H1 (cell line): ENCODE results near the gene PIGH. TPM values are rescaled to one million over a fixed set of nuclear protein-coding genes. Genes with fewer than 3 reads are reported as not detected.

ENCODE experiments used
- CTCF ChIA-PET: fragments of 300-600 bp; sonication (Branson Sonifier 250); formaldehyde crosslinking; loops from one replicate; lab custom pipeline; 2021; ENCODE audit not compliant: partially characterized antibody; lab: Charles Lee
- POLR2A ChIA-PET: fragments of 300-600 bp; sonication (Branson Sonifier 250); formaldehyde crosslinking; loops from one replicate; lab custom pipeline; 2021; ENCODE audit warnings: inconsistent platforms; ENCODE audit not compliant: partially characterized antibody; lab: Charles Lee
- DNase-seq, 2 experiments: peaks; one replicate each; pipeline versions ENCODE4 v3.0.0 to v3.0.0-alpha.2; 2010 to 2022; ENCODE audit warnings: low spot score in 2 of 2, low read depth in 1 of 2, mixed read lengths in 1 of 2
- FAIRE-seq: peaks from 2 replicates; lab custom pipeline; 2011; peaks lifted over from hg19 to GRCh38; lab: Jason Lieb, UNC
- H2AFZ ChIP-seq: 2 replicates; pipeline ENCODE4 v1.8.1; 2012; ENCODE audit warnings: low read length, inconsistent platforms
- H2AK5ac ChIP-seq: 2 replicates; pipeline ENCODE4 v1.6.1; 2013; ENCODE audit warnings: low read depth, low read length
- H2BK120ac ChIP-seq: replicated peaks from 2 replicates; pipeline ENCODE3; 2013; ENCODE audit warnings: low read depth, low read length, inconsistent platforms
- H2BK12ac ChIP-seq: 2 replicates; pipeline ENCODE4 v1.6.1; 2013; ENCODE audit warnings: low read depth, low read length
- H2BK15ac ChIP-seq: 2 replicates; pipeline ENCODE4 v1.6.1; 2013; ENCODE audit warnings: low read length
- H2BK20ac ChIP-seq: 2 replicates; pipeline ENCODE4 v1.6.1; 2013; ENCODE audit warnings: low read length
- H2BK5ac ChIP-seq: 2 replicates; pipeline ENCODE4 v1.6.1; 2013; ENCODE audit warnings: low read depth, low read length
- H3K14ac ChIP-seq: 2 replicates; pipeline ENCODE4 v1.6.1; 2013; ENCODE audit warnings: inconsistent platforms; ENCODE audit not compliant: insufficient read length
- H3K18ac ChIP-seq: 2 replicates; pipeline ENCODE4 v1.6.1; 2013; ENCODE audit warnings: low read length; ENCODE audit errors: extremely low read depth
- H3K23ac ChIP-seq: 2 replicates; pipeline ENCODE4 v1.6.1; 2013; ENCODE audit warnings: inconsistent platforms; ENCODE audit not compliant: insufficient read length
- H3K23me2 ChIP-seq: 2 replicates; pipeline ENCODE4 v1.6.1; 2013; ENCODE audit warnings: low read depth, low read length
- H3K27ac ChIP-seq: 2 replicates; pipeline ENCODE4 v1.6.1; 2011; ENCODE audit warnings: low read depth, low read length, inconsistent platforms
- H3K27me3 ChIP-seq, 4 experiments: replicated peaks in 1 of 4; 1 replicate in 1 of 4; 2 replicates in 3 of 4; pipeline versions ENCODE4 v1.6.1 to v1.8.1; 2011 to 2013; ENCODE audit warnings: low read length in 3 of 4, mild to moderate bottlenecking in 3 of 4, inconsistent platforms in 2 of 4, mixed read lengths in 2 of 4, moderate library complexity in 1 of 4; ENCODE audit not compliant: control insufficient read depth in 3 of 4, insufficient read depth in 3 of 4; ENCODE audit errors: extremely low read depth in 1 of 4
- H3K36me3 ChIP-seq, 4 experiments: 2 replicates each; pipeline versions ENCODE4 v1.6.1 to v1.8.1; 2011 to 2013; ENCODE audit warnings: mild to moderate bottlenecking in 4 of 4, low read length in 3 of 4, moderate library complexity in 2 of 4, control low read depth in 1 of 4, inconsistent platforms in 1 of 4; ENCODE audit not compliant: insufficient read depth in 4 of 4, control insufficient read depth in 2 of 4
- H3K4ac ChIP-seq: replicated peaks from 2 replicates; pipeline ENCODE3; 2013; ENCODE audit warnings: low read length, low read depth, mixed read lengths, inconsistent platforms; ENCODE audit not compliant: insufficient read length
- H3K4me1 ChIP-seq, 4 experiments: replicated peaks in 1 of 4; 1 replicate in 1 of 4; 2 replicates in 3 of 4; pipeline versions ENCODE4 v1.6.1 to v1.8.1; 2011 to 2013; ENCODE audit warnings: low read length in 3 of 4, inconsistent platforms in 2 of 4, mixed read lengths in 1 of 4; ENCODE audit not compliant: insufficient read depth in 4 of 4, control insufficient read depth in 3 of 4
- H3K4me2 ChIP-seq, 2 experiments: 2 replicates each; pipeline versions ENCODE4 v1.6.1 to v1.8.1; 2011 to 2013; ENCODE audit warnings: low read depth in 2 of 2, low read length in 2 of 2, control low read depth in 1 of 2, inconsistent platforms in 1 of 2, mild to moderate bottlenecking in 1 of 2; ENCODE audit not compliant: insufficient read depth in 1 of 2
- H3K4me3 ChIP-seq, 4 experiments: fragments of 200-600, 300-600 bp in 1 of 4; sonication (generic), shearing (Covaris generic), sonication (Bioruptor Twin) in 1 of 4; 2 replicates each; pipeline versions ENCODE4 v1.5.1 to v1.8.1; 2011 to 2016; ENCODE audit warnings: low read length in 4 of 4, low read depth in 3 of 4, control low read depth in 2 of 4, inconsistent platforms in 2 of 4, mild to moderate bottlenecking in 2 of 4, mixed read lengths in 1 of 4, moderate library complexity in 1 of 4; ENCODE audit not compliant: insufficient read depth in 2 of 4; ENCODE audit errors: extremely low read depth in 1 of 4
- H3K56ac ChIP-seq: replicated peaks from 2 replicates; pipeline ENCODE3; 2013; ENCODE audit warnings: low read depth, mild to moderate bottlenecking, mixed read lengths, low read length, inconsistent platforms; ENCODE audit not compliant: insufficient read length
- H3K79me1 ChIP-seq: 2 replicates; pipeline ENCODE4 v1.6.1; 2013; ENCODE audit warnings: low read depth, low read length, control low read depth
- H3K79me2 ChIP-seq, 2 experiments: 2 replicates each; pipeline versions ENCODE4 v1.6.1 to v1.8.1; 2012 to 2013; ENCODE audit warnings: low read length in 2 of 2, mild to moderate bottlenecking in 2 of 2, inconsistent platforms in 1 of 2; ENCODE audit not compliant: insufficient read depth in 2 of 2, control insufficient read depth in 1 of 2
- H3K9ac ChIP-seq, 4 experiments: replicated peaks in 1 of 4; 1 replicate in 1 of 4; 2 replicates in 3 of 4; pipeline versions ENCODE4 v1.6.1 to v1.8.1; 2011 to 2013; ENCODE audit warnings: low read depth in 3 of 4, low read length in 3 of 4, control low read depth in 2 of 4, mild to moderate bottlenecking in 2 of 4, moderate library complexity in 2 of 4, inconsistent platforms in 1 of 4; ENCODE audit errors: extremely low read depth in 1 of 4
- H3K9me3 ChIP-seq, 2 experiments: 2 replicates each; pipeline versions ENCODE4 v1.6.1 to v1.8.1; 2012 to 2013; ENCODE audit warnings: mild to moderate bottlenecking in 2 of 2, moderate library complexity in 2 of 2, control low read depth in 1 of 2, inconsistent platforms in 1 of 2, low read depth in 1 of 2, low read length in 1 of 2, mixed read lengths in 1 of 2; ENCODE audit not compliant: insufficient read depth in 2 of 2
- H4K20me1 ChIP-seq, 2 experiments: replicated peaks in 1 of 2; 2 replicates each; pipeline versions ENCODE3 to v1.8.1; 2011 to 2013; ENCODE audit warnings: inconsistent platforms in 2 of 2, low read length in 2 of 2, mild to moderate bottlenecking in 1 of 2; ENCODE audit not compliant: insufficient read depth in 2 of 2, control insufficient read depth in 1 of 2
- H4K5ac ChIP-seq: 2 replicates; pipeline ENCODE4 v1.6.1; 2013; ENCODE audit warnings: low read length, low read depth, mixed read lengths, inconsistent platforms; ENCODE audit not compliant: insufficient read length
- H4K8ac ChIP-seq: 2 replicates; pipeline ENCODE4 v1.8.0; 2013; ENCODE audit warnings: mild to moderate bottlenecking, moderate library complexity, low read length, inconsistent platforms; ENCODE audit not compliant: insufficient read depth; ENCODE audit errors: extremely low read depth
- H4K91ac ChIP-seq: replicated peaks from 2 replicates; pipeline ENCODE3; 2013; ENCODE audit warnings: low read length, mixed read lengths, inconsistent platforms; ENCODE audit not compliant: insufficient read length
- HDAC2 ChIP-seq, 2 experiments: fragments of 300-600 bp in 1 of 2; sonication (generic) in 1 of 2; IDR thresholded peaks; 2 replicates each; pipeline ENCODE4 v1.6.1; 2011 to 2012; ENCODE audit warnings: low read depth in 2 of 2, low read length in 2 of 2, mild to moderate bottlenecking in 2 of 2, moderate library complexity in 2 of 2, borderline replicate concordance in 1 of 2, inconsistent platforms in 1 of 2
- SIRT6 ChIP-seq: IDR thresholded peaks from one replicate; pipeline ENCODE4 v1.7.1; 2012; ENCODE audit warnings: low read length, inconsistent platforms
- WGBS, 2 experiments: shearing (Covaris generic) in 1 of 2; methylation state at CpG; one replicate each; pipeline versions ENCODE4 v1.1.6 to v1.1.7; 2013 to 2015; ENCODE audit warnings: low lambda C conversion rate in 2 of 2, mixed read lengths in 2 of 2, inconsistent platforms in 1 of 2, low coverage in 1 of 2, missing lambda C conversion rate in 1 of 2; ENCODE audit not compliant: insufficient replicate concordance in 2 of 2, insufficient coverage in 1 of 2, insufficient read length in 1 of 2; ENCODE audit errors: extremely low coverage in 1 of 2, missing lambda C conversion rate in 1 of 2; 5-methylcytosine and 5-hydroxymethylcytosine counted together
- polyA plus RNA-seq, 7 experiments: library from polyadenylated mRNA; depleted of rRNA in 3 of 7; stranded (reverse) in 5 of 7; unstranded in 2 of 7; fragments of >200 nt in 5 of 7; fragments of 200-250 nt in 2 of 7; gene quantifications; 1 replicate in 5 of 7; 2 replicates in 1 of 7; 4 replicates in 1 of 7; pipeline versions ENCODE4 v1.2.1 to v1.2.3, GENCODE V29; 2011 to 2013; ENCODE audit warnings: missing spikeins in 2 of 7, mixed read lengths in 2 of 7
- total RNA-seq: library from RNA; stranded (reverse); fragmentation: NEBNext Ultra II Directional; extraction: Animal tissue kit (Norgen Biotek cat#: 25700); gene quantifications from 2 replicates; pipeline ENCODE4 v1.2.1, GENCODE V29; 2021

PIGH gene
- total and polyA plus RNA-seq, 2 of the 8 experiments (the other 6 are each of a cell fraction or from before 2014, with no cell fraction given), result 7.2 to 8.6 TPM

DNA sequence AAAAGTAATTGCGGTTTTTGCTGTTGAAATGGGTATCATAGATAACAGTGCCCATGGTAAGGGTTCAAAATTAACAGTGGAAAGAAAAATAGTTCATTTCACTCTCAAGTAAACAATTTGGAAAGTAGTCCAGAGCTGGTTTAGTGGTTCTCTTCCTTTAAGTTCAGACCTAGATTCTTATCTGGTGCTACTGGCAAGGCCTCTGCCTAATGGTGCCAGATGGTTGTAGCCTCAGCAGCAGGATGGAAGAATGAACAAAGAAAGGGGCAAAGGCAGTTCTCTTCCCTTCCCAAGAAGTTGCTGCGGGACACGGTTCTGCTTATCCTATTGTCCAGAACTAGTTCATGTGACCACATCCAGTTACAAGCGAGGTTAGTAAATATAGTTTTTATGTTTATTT, 30.1 kb upstream of the PIGH start:
- Histone ChIP-seq H3K4me2 (no peak overlapping the region), H2BK12ac (no peak overlapping the region), H2BK5ac (no peak overlapping the region), H2BK20ac (no peak overlapping the region), H3K56ac (no peak overlapping the region), H2BK15ac (no peak overlapping the region), H3K4me1 (no peaks in the 10 kb centered on the region), H3K79me1 (no peaks in the 10 kb centered on the region; the same call in 1 of the 2 replicates), H2AFZ (no peak overlapping the region), H3K27ac (no peak overlapping the region), H4K8ac (no peak overlapping the region), H3K4me3 (no peak overlapping the region), H3K14ac (no peak overlapping the region), H4K20me1 (peaks cover 0 to 3% of the 10 kb centered on the region in 2 experiments), H2BK120ac (no peak overlapping the region), H3K18ac (no peak overlapping the region), H3K23me2 (no peaks in the 10 kb centered on the region), H3K36me3 (no peaks in the 10 kb centered on the region; a peak in 1 of 8 replicates), H3K79me2 (no peaks in the 10 kb centered on the region), H4K5ac (no peak overlapping the region), H2AK5ac (no peak overlapping the region), H3K23ac (no peak overlapping the region), H3K9ac (no peak overlapping the region), H3K4ac (no peak overlapping the region), H4K91ac (no peak overlapping the region), H3K9me3 (no peaks in the 10 kb centered on the region), H3K27me3 (no peaks in the 10 kb centered on the region)
- WGBS, 2 experiments, result 86% methylated on average over 4 of the region's 4 CpGs; no CpG with 5 or more reads in 1 of the 2 experiments
- CTCF ChIA-PET, result interaction anchor here (1.0 to 1.5 kb wide), 3 partner anchors 10 to 44 kb away, joined by 3 to 5 read pairs (median 3); no protein-coding TSS in a partner anchor
- FAIRE-seq, result no peak
- DNase-seq, result no peak
- POLR2A ChIA-PET, result interaction anchor here (3.0 kb wide), 1 partner anchor 10 kb away, joined by 11 read pairs; the partner anchor contains the start of gene ARG2
- TF ChIP-seq HDAC2 (IDR thresholded peaks at IDR 0.05; ENCODE audit: borderline replicate concordance in 1 of 2, low read depth in 2 of 2, low read length in 2 of 2) (no peak), SIRT6 (no peak)
